Measurements from ENCODE around the gene DLK1.

The DLK1 gene

GRCh38 chr14:100765991-100766390, 39.3 kb downstream of the DLK1 start:
- DNase-seq, result no peak

GRCh38 chr14:100767003-100767787, 40.5 kb downstream of the DLK1 start:
- no peak for DNase-seq

DNA sequence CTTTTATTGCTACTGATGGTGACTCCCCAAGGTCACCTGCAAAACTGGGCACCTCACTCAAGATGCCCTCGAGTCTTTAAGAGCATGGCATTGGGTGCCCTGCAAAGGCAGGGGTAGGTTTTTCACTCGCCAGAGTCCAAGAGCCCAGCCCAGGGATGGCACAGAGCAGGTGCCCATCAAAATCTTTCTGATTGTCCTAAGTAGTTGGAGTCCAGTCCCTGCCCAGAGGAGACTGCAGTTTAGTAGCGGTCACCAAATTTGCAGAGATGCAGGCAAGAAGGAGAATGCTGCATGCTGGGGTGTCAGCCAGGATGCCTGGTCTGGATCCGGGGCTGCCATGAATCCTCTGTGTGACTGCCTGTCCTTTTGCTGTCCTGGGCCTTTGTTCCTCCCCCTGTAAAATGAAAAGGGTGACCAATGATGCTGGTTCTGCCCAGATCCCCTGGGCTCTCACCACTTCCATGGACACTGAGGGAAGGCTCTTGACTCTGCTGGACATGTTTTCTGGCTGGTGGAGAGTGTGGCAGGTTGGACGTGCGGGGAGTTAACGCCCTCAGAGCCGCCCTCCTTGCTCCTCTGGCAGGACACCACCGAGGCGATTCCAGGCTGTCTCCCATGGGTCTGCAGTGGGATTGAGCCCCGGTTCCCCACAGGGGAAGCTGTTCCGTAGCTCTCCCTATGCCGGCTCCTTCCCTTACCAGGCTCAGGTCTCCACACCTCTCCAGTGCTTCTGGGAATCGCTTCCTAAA, 41.3 kb downstream of the DLK1 start:
- DNase-seq, result no peak

GRCh38 chr14:100769035-100769939, 42.6 kb downstream of the DLK1 start:
- DNase-seq, result no peak

DNA sequence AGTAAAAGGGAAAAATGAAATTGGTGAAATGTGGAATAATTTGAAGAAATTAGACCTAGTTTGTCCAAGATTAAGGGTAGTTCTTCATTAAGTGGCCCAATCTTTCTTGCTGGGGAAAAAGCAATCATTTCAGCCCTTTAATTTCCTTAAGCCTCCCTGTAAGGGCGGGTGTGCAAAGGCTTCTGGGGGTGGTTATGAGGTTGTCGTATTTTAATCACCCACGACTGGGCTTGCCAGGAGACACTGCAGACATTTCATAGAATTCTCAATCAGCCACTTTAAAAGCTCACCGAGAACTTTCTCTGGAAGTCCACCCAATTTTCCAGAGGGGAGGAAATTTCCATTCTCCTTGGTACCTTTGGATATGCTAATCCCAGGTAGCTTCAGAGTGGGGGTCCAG, 43.4 kb downstream of the DLK1 start:
- DNase-seq, result no peak

GRCh38 chr14:100770605-100771120, 44.0 kb downstream of the DLK1 start:
- DNase-seq, result no peak

- no peak for DNase-seq
These were observed 44.6 kb downstream of the DLK1 start for GRCh38 chr14:100771121-100771800.

DNA sequence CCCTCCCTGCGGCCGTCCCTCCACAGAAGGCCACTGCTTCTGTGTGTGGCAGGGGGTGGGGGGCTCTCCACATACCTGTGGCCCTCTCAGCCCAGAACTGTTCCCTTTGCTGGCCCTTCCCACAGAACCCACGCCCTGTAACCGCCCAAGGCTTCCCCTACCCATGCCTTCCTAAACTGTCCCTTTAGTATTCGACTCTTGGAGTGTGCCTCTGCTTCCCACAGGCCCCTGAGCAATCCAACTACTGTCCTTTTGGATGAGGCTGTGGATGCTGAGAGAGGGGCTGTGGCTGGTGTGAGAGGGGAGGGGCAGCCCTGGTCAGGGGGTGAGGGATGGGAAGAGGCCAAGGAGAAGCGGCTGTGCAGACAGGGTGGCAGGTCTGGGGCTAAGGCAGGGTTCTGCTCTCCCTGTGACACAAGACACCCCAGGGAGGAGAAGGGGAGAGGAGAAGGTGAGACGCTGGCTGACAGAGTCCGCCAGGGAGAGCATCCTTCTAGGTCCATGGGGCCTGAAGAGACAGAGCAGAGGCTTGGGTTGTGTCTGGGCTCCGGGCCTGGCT, 46.0 kb downstream of the DLK1 start:
- no peak for DNase-seq

DNA sequence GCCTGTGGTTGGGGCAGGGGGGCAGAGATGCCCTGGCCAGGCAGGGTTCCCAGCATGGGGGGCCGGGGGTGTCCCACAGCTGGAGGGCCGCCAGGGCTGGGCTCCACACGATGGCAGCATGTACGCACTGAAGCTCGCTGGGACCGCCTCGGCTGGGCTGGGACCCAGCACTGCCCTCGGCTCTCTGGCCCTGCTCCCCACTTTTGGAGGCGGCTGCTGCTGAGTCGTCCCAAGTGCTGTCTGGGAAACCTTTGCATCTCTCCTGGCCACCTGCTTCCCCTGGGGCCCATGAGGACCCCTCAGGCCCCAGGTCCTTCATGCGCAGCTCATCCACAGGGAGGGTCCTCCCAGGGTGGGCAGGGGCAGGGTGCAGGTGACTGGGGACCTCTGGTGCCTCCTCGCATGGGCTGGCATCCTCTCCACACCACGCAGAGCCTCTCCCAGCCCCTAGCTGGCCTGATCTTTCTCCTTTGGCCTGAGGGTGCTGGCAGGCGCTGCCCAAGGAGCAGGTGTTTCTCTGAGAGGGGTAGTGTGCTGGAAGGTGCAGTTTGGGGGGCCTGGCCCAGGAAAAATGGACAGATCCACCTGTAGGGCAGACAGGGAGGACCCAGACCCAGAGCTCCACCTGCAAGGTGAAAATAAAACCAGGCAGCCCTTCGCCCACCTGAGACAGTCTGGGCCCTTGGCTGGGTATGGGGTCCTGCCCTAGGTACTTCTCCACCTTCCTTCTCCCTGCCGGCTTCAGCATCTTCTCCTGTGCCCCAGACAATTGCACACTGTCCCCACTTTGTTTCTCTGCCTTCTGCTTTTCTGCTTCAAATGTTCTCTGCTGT, 46.9 kb downstream of the DLK1 start:
- DNase-seq, result no peak

DNA sequence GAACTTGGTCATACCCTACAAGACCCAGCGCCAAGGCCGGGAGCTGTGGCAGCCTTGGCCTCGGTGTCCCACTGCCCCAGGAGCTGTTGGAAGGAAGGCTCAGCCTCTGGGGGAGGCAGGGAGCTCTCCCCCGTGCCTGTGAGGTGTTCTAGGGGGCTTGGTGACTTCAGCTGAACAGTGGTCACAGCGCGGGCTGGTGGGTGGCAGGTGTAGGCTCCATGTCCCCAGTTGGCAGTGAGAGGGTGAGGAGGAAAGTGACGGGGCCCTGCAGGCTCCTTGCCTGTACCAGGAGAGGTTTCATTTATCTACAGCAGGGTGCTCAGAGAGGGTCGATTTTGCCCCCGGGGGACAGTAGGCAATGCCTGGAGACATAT, 47.5 kb downstream of the DLK1 start:
- no peak for DNase-seq

DNA sequence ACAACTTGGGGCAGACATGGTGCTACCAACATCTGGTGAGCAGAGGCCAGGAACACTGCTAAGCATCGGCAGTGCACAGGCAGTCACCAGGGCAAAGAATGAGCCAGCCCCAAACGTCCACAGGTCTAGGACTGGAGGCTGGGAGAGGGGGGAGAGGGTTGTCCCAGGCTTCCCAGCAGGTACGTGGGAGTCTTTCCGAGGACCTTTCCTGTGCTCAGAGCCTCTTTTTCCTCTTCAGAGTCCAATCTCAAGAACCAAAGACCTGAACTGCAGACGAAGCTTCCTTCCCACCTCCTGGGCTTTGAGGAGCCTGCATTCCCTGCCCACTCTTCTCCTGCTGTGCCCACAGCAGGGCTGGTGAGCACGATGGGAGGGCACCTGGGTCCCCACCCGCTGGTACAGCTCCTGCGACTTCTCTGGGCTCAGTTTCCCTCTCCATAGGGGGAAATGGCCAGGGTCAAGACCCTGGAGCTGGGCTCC, 48.7 kb downstream of the DLK1 start:
- no peak for DNase-seq

DNA sequence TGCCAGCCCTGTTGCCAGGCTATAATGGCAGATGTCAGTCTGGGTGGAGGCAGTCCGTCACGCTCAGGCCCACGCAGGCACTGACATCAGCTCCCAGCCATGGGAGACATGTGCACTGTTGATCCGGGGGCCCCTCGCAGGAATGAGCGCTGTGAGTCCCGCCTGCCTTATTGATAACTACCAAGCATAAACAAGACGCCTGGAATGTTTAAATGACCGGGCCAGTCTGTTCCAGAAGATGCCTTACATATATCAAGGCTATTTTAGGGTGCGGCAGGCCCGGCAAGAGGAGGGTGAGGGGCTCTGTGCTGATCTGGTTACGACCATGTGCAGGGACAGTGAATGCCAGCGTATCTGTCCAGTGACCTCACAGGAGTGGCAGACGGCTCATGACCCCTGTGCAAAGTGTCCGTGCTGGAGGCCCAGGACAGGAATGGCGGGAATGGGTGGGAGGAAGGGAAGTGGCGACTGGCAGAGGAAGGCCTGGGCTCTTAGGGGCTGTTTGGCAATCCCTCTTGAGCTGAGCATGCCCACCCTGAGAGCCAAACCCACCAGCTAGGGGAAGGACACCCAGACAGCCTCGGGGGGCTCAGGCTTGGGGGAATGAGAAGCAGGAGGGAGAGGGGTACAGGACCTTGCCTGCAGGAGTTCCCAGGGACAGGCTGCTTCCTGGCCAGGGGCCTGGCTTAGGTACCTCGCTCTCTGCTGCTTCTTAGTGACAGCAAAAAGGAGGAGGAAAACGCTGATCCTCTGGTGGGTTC, 49.3 kb downstream of the DLK1 start:
- no peak for DNase-seq

DNA sequence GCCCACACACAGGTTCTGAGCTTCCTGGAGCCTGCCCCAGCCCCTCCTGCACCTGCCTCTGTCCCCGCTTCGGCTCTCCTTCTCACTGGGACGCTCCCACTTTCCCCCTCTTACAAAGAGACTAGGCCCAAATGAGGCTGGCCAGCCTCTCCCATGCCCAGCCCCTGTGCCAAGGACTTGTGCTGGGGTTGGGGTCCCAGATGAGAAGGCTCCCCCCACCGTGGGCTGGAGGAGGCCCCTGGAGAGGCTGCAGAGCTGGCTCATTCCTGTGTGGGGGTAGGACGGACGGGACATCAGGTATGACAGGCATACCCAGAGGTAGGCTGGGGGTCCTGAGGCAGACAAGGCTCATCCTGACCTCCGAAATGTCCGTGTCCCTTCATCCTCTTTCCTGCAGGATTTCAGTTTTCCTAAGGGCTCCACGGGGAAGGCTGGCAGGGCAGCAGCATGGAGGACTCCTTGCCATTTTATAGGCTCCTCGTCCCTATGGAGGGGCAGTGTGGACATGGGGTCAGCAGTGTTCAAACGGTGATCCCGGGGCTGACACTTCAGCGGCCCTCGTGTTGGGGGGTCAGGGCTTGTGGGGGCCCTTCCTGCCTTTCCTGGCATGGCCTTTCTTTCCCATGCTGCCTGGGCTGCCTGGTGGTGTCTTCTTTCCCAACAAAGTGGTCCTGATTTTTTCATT, 50.1 kb downstream of the DLK1 start:
- DNase-seq, result no peak

DNA sequence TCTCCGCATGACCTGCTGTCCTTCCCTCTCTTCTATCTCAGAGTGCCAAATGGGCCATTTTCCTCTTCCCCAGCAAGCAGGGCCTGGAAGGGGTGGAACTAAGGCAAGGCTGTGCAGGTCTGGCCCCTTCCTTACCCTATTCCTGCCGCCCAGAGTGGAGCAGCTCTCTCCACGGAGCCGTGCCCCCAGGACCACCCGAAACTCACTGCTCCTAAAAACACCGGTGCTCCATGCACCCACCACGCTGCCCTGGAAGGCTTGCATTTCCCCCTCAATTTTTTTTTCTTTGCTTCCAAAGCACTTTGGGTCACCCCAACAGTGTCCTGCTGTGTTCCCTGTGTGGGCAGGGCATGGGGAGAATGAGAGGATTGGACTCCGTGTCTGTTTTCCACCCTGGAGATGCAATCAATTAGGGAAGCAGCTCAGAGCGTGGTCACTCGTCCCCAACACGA, 50.7 kb downstream of the DLK1 start:
- no peak for DNase-seq

GRCh38 chr14:100777818-100778525, 51.3 kb downstream of the DLK1 start:
- no peak for DNase-seq

DNA sequence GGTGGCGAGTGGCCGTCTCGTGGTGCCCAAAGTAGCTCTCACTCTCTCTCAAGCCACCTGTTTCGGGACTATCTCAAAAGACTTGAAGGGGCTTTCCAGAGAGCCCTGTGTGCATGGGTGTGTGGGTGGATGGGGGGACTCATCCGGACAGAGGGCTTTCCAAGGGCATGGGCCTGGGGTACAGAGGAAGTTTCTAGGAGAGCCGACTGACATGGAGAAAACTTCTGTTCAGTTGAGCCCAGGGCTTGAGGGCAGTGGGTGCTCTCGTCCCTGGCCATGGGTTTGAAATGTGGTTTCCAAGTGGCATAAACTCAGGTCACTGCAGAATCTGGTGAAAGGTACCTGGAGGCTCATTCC, 51.8 kb downstream of the DLK1 start:
- no peak for DNase-seq

DNA sequence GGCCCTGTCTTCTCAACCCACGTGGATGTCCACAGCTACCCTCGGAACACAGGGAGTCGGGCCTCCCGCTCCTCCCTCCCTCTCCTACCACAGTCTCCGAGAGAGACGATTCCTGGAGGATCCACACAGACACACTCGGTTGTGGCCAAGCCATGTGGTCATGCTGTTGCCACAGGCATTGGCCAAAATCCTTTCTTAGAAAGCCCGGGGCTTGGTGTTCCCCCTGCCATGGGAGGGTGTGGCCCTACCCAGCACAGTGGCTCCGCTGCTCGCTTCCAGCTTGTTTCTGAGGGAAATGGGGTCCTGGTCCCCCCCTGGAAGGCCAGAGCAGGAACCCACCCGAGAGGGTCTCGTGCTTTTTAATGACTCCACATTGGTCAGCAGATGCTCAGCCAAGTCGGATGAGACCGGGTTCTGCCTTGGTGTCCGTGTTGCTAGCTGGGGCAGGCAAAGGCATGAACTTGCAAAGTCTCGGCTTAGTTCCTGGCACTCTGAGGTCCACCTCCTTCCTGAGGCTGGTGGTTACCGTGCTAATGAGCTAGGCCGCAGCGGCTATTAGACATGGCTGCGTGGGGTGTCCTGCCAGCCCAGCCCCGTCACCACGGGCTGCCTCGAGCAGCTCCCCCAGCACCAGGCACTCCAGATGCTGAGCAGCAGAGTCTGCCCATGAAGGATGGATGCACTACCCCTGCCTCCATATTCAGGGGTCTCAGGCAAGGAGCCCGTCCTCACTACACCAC, 52.4 kb downstream of the DLK1 start:
- no peak for DNase-seq

DNA sequence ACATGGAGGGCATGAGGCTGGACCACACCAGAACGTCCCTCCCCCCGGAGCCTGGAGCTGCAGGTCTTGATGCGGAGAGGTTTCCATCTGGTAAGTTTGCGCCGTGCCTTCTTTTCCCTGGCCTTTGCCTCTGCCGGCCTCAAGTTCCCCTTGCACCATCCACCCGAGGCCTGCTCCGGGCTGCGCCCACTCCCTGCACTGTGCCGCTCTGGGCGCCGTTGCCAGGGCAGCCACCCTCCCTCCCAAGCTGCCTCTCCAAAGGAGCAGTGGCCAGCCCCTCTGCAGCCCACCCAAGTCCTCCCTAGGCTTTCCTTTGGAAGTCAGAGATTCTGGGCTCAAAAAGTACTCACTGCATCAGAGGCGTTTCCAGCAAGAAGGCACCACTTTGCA, 53.0 kb downstream of the DLK1 start:
- DNase-seq, result no peak
